Putamen (tissue), 1 donor: ENCODE measurements around the gene DMBT1.
"Not testable (repeated sequence)": the region's sequence is repeated elsewhere in the genome, so short reads cannot be mapped to it uniquely, and the experiment has no call there.

Experiments
- DNase-seq: peaks from one replicate; pipeline ENCODE4 v3.0.0-alpha.2; 2016; ENCODE audit warnings: low spot score

Gene DMBT1

GRCh38 chr10:122586070-122586469, 25.5 kb downstream of the DMBT1 start:
- not testable (repeated sequence) for DNase-seq

- no peak for DNase-seq
Measured at GRCh38 chr10:122587098-122587760, 26.7 kb downstream of the DMBT1 start.

- DNase-seq, result no peak
Measured at GRCh38 chr10:122588381-122588780, 27.8 kb downstream of the DMBT1 start.

- no peak for DNase-seq
Measured at GRCh38 chr10:122590153-122590552, 29.6 kb downstream of the DMBT1 start.

- DNase-seq, result no peak
Measured at GRCh38 chr10:122591736-122592135, 31.2 kb downstream of the DMBT1 start.

- DNase-seq, result no peak
Measured at GRCh38 chr10:122592161-122592560, 31.6 kb downstream of the DMBT1 start.

GRCh38 chr10:122617476-122618270, 57.1 kb downstream of the DMBT1 start:
- DNase-seq, result no peak

- no peak for DNase-seq
Measured at GRCh38 chr10:122618461-122619165, 58.1 kb downstream of the DMBT1 start.

GRCh38 chr10:122620961-122621360, 60.4 kb downstream of the DMBT1 start:
- not testable (repeated sequence) for DNase-seq

- DNase-seq, result no peak
Measured at GRCh38 chr10:122624546-122624945, 64.0 kb downstream of the DMBT1 start.

GRCh38 chr10:122630526-122630925, 70.0 kb downstream of the DMBT1 start:
- no peak for DNase-seq

GRCh38 chr10:122632031-122632430, 71.5 kb downstream of the DMBT1 start:
- DNase-seq, result no peak

- DNase-seq, result no peak
Measured at GRCh38 chr10:122632576-122632975, 72.0 kb downstream of the DMBT1 start.

GRCh38 chr10:122636953-122637352, 76.4 kb downstream of the DMBT1 start:
- no peak for DNase-seq

GRCh38 chr10:122637376-122637775, 76.8 kb downstream of the DMBT1 start:
- DNase-seq, result peak; percentile 20

GRCh38 chr10:122638106-122638505, 77.6 kb downstream of the DMBT1 start:
- no peak for DNase-seq

GRCh38 chr10:122639801-122640200, 79.2 kb downstream of the DMBT1 start:
- no peak for DNase-seq

- DNase-seq, result no peak
Measured at GRCh38 chr10:122640921-122641320, 80.4 kb downstream of the DMBT1 start.

GRCh38 chr10:122642726-122643605, 82.4 kb downstream of the DMBT1 start:
- no peak for DNase-seq

GRCh38 chr10:122643931-122644534, 83.5 kb downstream of the DMBT1 start:
- DNase-seq, result no peak
